ENCODE measurements around the gene SPRY1.

Gene SPRY1

DNA sequence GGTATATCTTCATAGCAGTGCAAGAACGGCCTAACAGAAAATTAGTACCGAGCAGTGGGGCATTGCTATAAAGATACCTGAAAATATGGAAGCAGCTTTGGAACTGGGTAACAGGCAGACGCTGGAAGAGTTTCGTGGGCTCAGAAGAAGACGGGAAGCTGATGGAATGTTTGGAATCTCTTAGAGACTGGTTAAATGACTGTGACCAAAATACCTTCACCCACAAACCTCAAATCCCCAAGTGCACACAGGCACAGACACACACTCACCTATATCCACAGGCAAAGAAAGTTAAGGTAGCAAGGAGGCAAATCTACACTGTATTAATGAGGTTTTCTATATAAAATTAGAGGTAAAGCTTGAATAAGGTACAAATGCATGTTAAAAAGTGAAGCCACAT is 14.6 kb upstream of the SPRY1 start:
- TF ChIP-seq CTCF (IDR thresholded peaks at IDR 0.05; ENCODE audit: low read depth, low read length) = no peak
- Histone ChIP-seq H3K27me3 (peaks cover 3% of the 10 kb centered on the region; the same call in 1 of the 2 replicates), H3K4me1 (no peaks in the 10 kb centered on the region), H3K4me3 (ENCODE audit: low read depth, low read length) (no peak overlapping the region), H3K36me3 (no peaks in the 10 kb centered on the region), H3K9me3 (no peaks in the 10 kb centered on the region)
- no peak for DNase-seq

GRCh38 chr4:123383566-123383965 is 13.0 kb upstream of the SPRY1 start:
- no peak for TF ChIP-seq CTCF (IDR thresholded peaks at IDR 0.05; ENCODE audit: low read depth, low read length)
- DNase-seq = no peak
- no peak overlapping the region for H3K4me3 ChIP-seq (ENCODE audit: low read depth, low read length)
- H3K9me3 ChIP-seq = no peaks in the 10 kb centered on the region
- H3K4me1 ChIP-seq = no peaks in the 10 kb centered on the region
- H3K36me3 ChIP-seq = no peaks in the 10 kb centered on the region
- H3K27me3 ChIP-seq = no peaks in the 10 kb centered on the region

DNA sequence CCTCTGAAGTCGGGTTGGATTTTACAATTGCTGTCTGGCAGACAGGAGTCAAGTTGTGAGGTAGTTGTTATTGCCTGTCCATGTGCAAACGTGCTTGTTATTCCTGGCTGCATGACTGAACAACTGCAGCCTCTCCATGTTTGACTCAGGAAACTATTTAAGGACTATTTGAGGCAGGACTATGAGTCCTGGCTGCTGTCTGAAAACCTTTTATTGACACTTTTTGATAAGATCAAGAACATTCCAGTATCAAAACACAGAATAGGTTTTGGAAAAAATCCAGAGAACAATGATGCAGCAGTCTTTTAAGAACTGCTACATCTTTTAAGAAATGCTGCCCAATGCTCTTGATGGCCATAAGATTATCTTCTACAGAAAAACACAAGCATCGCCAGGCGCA is 10.0 kb upstream of the SPRY1 start:
- no peaks in the 10 kb centered on the region for H3K9me3 ChIP-seq
- no peak for DNase-seq
- H3K4me1 ChIP-seq = no peaks in the 10 kb centered on the region
- H3K4me3 ChIP-seq (ENCODE audit: low read depth, low read length) = no peak overlapping the region
- no peaks in the 10 kb centered on the region for H3K27me3 ChIP-seq
- TF ChIP-seq CTCF (IDR thresholded peaks at IDR 0.05; ENCODE audit: low read depth, low read length) = no peak
- no peaks in the 10 kb centered on the region for H3K36me3 ChIP-seq

DNA sequence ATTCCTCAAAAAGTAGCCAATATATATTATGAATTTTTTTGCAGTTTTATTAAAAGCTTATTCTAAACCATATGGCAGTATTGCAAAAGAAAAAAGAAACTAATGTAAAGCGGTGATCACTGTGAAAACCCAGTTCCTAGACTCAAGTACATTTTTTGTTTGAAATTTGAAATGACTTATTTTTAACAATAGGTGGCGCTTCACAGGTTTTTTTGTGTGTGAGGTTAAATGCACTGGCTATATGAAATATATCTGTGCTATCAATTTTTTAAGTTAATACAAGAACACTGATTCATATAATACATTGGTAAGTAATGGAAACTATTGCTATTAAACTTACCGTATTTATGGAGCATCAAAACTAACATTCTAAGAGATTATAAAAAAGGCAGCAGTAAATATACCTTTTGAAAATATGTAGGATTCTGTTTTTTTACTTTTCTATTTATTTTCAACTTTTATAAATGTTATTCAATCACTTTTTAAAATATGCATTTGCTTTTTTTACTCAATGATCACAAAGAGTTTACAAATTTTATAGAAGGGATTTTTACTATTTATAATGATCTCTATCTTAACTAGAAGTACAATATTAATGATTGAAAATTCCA is 5.6 kb upstream of the SPRY1 start:
- Histone ChIP-seq H3K36me3 (no peaks in the 10 kb centered on the region), H3K4me1 (no peaks in the 10 kb centered on the region), H3K27me3 (peaks cover 19% of the 10 kb centered on the region), H3K4me3 (ENCODE audit: low read depth, low read length) (no peak overlapping the region), H3K9me3 (no peaks in the 10 kb centered on the region)
- peak; percentile 58 for TF ChIP-seq CTCF (IDR thresholded peaks at IDR 0.05; ENCODE audit: low read depth, low read length)
- no peak for DNase-seq

GRCh38 chr4:123393721-123394120 is 2.9 kb upstream of the SPRY1 start:
- Histone ChIP-seq H3K4me1 (no peaks in the 10 kb centered on the region), H3K27me3 (peaks cover 47% of the 10 kb centered on the region), H3K36me3 (no peaks in the 10 kb centered on the region), H3K9me3 (no peaks in the 10 kb centered on the region), H3K4me3 (ENCODE audit: low read depth, low read length) (no peak overlapping the region)
- no peak for DNase-seq
- TF ChIP-seq CTCF (IDR thresholded peaks at IDR 0.05; ENCODE audit: low read depth, low read length) = no peak

GRCh38 chr4:123397144-123398065 is 810 bp downstream of the SPRY1 start:
- no peaks in the 10 kb centered on the region for H3K36me3 ChIP-seq
- H3K27me3 ChIP-seq = peaks cover 81% of the 10 kb centered on the region
- peak overlapping the region; percentile 54 for H3K4me3 ChIP-seq (ENCODE audit: low read depth, low read length)
- TF ChIP-seq CTCF (IDR thresholded peaks at IDR 0.05; ENCODE audit: low read depth, low read length) = no peak
- no peaks in the 10 kb centered on the region for H3K9me3 ChIP-seq
- DNase-seq = peak; percentile 40
- H3K4me1 ChIP-seq = no peaks in the 10 kb centered on the region
